Measurements from ENCODE around the gene TGFBRAP1. TPM values are rescaled to one million over a fixed set of nuclear protein-coding genes. Genes with fewer than 3 reads are reported as not detected.

Gene TGFBRAP1
- polyA plus RNA-seq, 1 experiment = 7.9 TPM

DNA sequence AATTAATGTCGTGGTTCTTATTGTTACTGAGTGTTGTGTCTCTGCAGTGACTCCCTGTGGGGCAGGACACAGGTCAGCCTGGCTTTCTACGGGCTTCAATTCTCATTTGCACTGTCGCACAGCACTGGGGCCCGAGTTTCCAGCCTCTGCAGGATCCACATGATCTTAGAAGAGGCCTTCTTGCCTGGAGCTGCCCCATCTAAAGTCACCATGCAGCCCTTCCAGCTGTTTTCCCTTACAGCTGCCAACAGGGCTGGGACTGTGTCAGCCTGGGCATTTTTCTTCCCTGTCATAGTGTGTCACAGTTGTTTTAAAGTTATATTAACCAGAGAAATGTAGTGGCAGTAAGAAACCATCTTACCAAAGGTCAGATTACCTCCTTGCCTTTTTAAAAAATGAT, 42.3 kb upstream of the TGFBRAP1 start:
- no peaks in the 10 kb centered on the region for H3K9me3 ChIP-seq (ENCODE audit: control insufficient read depth, insufficient read depth, low read length)
- ChIA-PET CTCF (interaction anchor here (1.0 to 2.6 kb wide), 2 partner anchors 150 to 175 kb away, joined by 3 to 16 read pairs; no protein-coding TSS in a partner anchor), POLR2A (no interaction called here)
- DNase-seq (ENCODE audit: low read depth, low spot score) = no peak
- H3K27me3 ChIP-seq (ENCODE audit: control insufficient read depth, insufficient read depth, low read length) = no peaks in the 10 kb centered on the region
- H3K4me3 ChIP-seq (ENCODE audit: low read depth, low read length) = no peak overlapping the region
- TF ChIP-seq, protein P1, sequence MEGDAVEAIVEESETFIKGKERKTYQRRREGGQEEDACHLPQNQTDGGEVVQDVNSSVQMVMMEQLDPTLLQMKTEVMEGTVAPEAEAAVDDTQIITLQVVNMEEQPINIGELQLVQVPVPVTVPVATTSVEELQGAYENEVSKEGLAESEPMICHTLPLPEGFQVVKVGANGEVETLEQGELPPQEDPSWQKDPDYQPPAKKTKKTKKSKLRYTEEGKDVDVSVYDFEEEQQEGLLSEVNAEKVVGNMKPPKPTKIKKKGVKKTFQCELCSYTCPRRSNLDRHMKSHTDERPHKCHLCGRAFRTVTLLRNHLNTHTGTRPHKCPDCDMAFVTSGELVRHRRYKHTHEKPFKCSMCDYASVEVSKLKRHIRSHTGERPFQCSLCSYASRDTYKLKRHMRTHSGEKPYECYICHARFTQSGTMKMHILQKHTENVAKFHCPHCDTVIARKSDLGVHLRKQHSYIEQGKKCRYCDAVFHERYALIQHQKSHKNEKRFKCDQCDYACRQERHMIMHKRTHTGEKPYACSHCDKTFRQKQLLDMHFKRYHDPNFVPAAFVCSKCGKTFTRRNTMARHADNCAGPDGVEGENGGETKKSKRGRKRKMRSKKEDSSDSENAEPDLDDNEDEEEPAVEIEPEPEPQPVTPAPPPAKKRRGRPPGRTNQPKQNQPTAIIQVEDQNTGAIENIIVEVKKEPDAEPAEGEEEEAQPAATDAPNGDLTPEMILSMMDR (IDR thresholded peaks at IDR 0.05; ENCODE audit: low read depth, low read length) = no peak
- H3K27ac ChIP-seq (ENCODE audit: low read depth, low read length) = peak overlapping the region; percentile 68

DNA sequence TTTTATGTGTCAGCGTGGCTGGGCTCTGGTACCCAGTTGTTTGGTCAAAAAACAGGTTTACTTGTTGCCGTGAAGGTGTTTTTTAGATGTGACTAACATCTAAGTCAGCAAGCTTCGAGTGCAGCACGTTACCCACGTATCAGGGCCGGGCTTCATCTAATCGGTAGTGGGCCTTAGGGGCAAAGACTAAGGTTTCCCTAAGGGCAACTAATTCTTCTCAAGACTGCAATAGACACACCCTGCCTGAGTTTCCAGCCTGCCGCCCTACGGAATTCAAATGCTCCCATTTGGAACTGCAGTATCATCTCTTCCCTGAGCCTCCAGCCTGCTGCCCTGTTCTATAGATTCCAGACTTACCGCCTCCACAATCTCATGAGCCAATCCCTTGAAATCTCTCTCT, 41.6 kb upstream of the TGFBRAP1 start:
- H3K27ac ChIP-seq (ENCODE audit: low read depth, low read length) = peak overlapping the region; percentile 68
- ChIA-PET POLR2A (no interaction called here), CTCF (interaction anchor here (0.9 to 2.6 kb wide), 4 partner anchors 17 to 175 kb away, joined by 3 to 16 read pairs (median 4); no protein-coding TSS in a partner anchor)
- no peaks in the 10 kb centered on the region for H3K27me3 ChIP-seq (ENCODE audit: control insufficient read depth, insufficient read depth, low read length)
- no peaks in the 10 kb centered on the region for H3K9me3 ChIP-seq (ENCODE audit: control insufficient read depth, insufficient read depth, low read length)
- DNase-seq (ENCODE audit: low read depth, low spot score) = no peak
- H3K4me3 ChIP-seq (ENCODE audit: low read depth, low read length) = no peak overlapping the region
- TF ChIP-seq, protein P1 (IDR thresholded peaks at IDR 0.05; ENCODE audit: low read depth, low read length) = no peak

DNA sequence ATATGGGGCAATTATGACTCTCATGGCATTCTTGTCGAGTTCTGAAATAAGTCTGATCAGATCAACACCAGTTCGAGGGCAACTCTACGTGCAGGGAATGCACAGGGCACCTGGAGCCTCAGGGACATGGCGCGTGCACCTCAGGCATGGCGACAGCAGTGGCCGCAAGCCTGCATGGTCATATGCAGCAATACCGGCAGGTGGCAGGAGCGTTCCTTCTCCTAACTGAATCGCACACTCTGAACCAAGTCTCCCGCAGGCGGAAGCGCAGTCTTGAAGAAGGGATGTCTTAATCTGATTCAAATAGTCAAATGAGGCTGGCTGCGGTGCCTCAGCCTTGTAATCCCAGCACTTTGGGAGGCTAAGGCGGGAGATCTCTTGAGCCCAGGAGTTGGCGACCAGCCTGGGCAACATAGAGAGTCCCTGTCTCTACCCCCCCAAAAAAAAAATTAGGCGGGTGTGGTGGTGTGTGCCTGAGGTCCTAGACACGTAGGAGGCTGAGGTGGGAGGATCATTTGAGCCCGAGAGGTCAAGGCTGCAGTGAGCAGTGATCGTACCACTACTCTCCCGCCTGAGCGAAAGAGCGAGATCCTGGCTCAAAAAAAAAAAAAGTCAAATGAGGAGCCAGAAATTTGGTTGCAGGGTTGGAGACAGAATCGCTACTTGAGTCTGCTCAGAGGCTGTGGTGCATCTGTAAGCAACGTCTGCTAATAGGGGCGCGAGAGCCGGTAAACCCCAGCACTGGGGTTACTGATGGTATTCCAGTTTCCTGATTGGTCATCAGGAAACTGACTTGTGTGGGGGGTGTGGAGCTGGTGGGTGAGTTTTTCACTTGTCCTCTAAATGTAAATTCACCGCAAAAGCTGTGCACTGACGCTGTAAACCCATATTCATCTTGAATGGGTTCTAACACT, 40.5 kb upstream of the TGFBRAP1 start:
- H3K27me3 ChIP-seq (ENCODE audit: control insufficient read depth, insufficient read depth, low read length) = no peaks in the 10 kb centered on the region
- H3K4me3 ChIP-seq (ENCODE audit: low read depth, low read length) = no peak overlapping the region
- TF ChIP-seq, protein P1 (IDR thresholded peaks at IDR 0.05; ENCODE audit: low read depth, low read length) = peak; percentile 76
- peak overlapping the region; percentile 47 for H3K27ac ChIP-seq (ENCODE audit: low read depth, low read length)
- no peaks in the 10 kb centered on the region for H3K9me3 ChIP-seq (ENCODE audit: control insufficient read depth, insufficient read depth, low read length)
- POLR2A ChIA-PET = no interaction called here
- CTCF ChIA-PET = interaction anchor here (0.9 to 3.7 kb wide), 11 partner anchors 15 to 175 kb away, joined by 3 to 41 read pairs (median 5); no protein-coding TSS in a partner anchor
- peak; percentile 63 for DNase-seq (ENCODE audit: low read depth, low spot score)

DNA sequence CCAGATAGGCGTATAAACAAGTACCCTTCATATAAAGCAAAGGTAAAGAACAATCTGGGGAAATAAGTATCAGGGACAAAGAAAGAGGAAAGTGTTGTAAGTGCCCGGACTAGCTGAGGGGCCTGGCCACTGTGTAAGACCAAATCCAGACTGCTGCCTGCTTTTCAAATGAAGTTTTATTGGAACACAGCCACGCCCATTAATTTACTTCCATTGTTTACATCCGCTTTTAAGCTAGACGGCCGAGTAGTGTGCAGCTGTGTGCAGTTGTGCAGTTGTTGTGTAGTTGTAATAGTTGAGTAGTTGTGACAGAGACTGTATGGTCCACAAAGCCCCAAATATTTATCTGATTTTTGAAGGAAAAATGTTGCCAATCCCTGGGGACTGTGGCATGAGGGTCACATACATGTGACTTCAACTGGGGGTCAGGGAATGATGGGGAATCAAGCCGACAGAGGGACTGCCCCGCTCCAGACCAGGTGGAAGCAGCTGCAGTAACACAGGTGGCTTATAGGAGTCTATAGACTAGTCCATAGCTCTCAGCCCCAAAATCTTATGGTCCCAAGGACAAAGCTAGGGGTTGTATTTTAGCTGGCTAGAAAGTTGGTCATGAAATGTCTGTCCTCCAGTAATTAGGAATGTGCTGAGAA, 39.3 kb upstream of the TGFBRAP1 start:
- TF ChIP-seq, protein P1 (IDR thresholded peaks at IDR 0.05; ENCODE audit: low read depth, low read length) = no peak
- POLR2A ChIA-PET = interaction anchor here (0.5 kb wide), 1 partner anchor 38 kb away, joined by 3 read pairs; no protein-coding TSS in a partner anchor
- Histone ChIP-seq H3K4me3 (ENCODE audit: low read depth, low read length) (no peak overlapping the region), H3K9me3 (ENCODE audit: control insufficient read depth, insufficient read depth, low read length) (no peaks in the 10 kb centered on the region), H3K27me3 (ENCODE audit: control insufficient read depth, insufficient read depth, low read length) (no peaks in the 10 kb centered on the region), H3K27ac (ENCODE audit: low read depth, low read length) (no peak overlapping the region)
- DNase-seq (ENCODE audit: low read depth, low spot score) = no peak
- CTCF ChIA-PET = interaction anchor here (0.9 to 3.7 kb wide), 10 partner anchors 11 to 176 kb away, joined by 3 to 41 read pairs (median 4); no protein-coding TSS in a partner anchor

Data from AG04450 (cell line).